NOMO-1 treated with DMSO at 0.1 percent for 48 hours (cell line): Measurements from ENCODE around the gene MISP.
"Not testable (repeated sequence)": the region's sequence is repeated elsewhere in the genome, so short reads cannot be mapped to it uniquely, and the experiment has no call there.

Experiments used
- DNase-seq: peaks from one replicate; lab custom pipeline; 2025; ENCODE audit not compliant: unreplicated experiment; lab: John Stamatoyannopoulos, UW

MISP gene

GRCh38 chr19:725461-726089 is 25.3 kb upstream of the MISP start:
- no peak for DNase-seq

- no peak for DNase-seq
Observed at GRCh38 chr19:726993-727956, 23.6 kb upstream of the MISP start.

- no peak for DNase-seq
Observed at GRCh38 chr19:728011-728410, 22.9 kb upstream of the MISP start.

- DNase-seq, result not testable (repeated sequence)
Observed at GRCh38 chr19:729564-729963, 21.3 kb upstream of the MISP start.

- DNase-seq, result no peak
Observed at GRCh38 chr19:729965-730668, 20.8 kb upstream of the MISP start.

- DNase-seq, result no peak
Observed at GRCh38 chr19:731000-731399, 19.9 kb upstream of the MISP start.

GRCh38 chr19:732148-733069 is 18.5 kb upstream of the MISP start:
- DNase-seq, result no peak

GRCh38 chr19:734716-735115 is 16.2 kb upstream of the MISP start:
- no peak for DNase-seq

- no peak for DNase-seq
Observed at GRCh38 chr19:736125-736524, 14.8 kb upstream of the MISP start.

GRCh38 chr19:737591-738093 is 13.3 kb upstream of the MISP start:
- no peak for DNase-seq

- no peak for DNase-seq
Observed at GRCh38 chr19:738509-739128, 12.3 kb upstream of the MISP start.

- no peak for DNase-seq
Observed at GRCh38 chr19:739998-740715, 10.8 kb upstream of the MISP start.

- DNase-seq, result not testable (repeated sequence)
Observed at GRCh38 chr19:740816-741505, 10.0 kb upstream of the MISP start.

- DNase-seq, result no peak
Observed at GRCh38 chr19:741506-742131, 9.3 kb upstream of the MISP start.

GRCh38 chr19:742540-743075 is 8.3 kb upstream of the MISP start:
- no peak for DNase-seq

GRCh38 chr19:743168-743687 is 7.7 kb upstream of the MISP start:
- no peak for DNase-seq

GRCh38 chr19:745138-745537 is 5.8 kb upstream of the MISP start:
- not testable (repeated sequence) for DNase-seq
